Adrenal gland (tissue), 5 donors: Measurements from ENCODE around the gene MACROD2.

Source experiments
- POLR2A ChIP-seq, 2 donors: fragments of 450-650 bp; IDR thresholded peaks; one replicate each; pipeline ENCODE4 v1.6.1; 2017; ENCODE audit warnings: antibody characterized with exemption in 2 of 2, mild to moderate bottlenecking in 2 of 2, moderate library complexity in 1 of 2
- TF ChIP-seq, protein P1 (sequence below), 6 experiments: fragments of 450-650 bp in 4 of 6; fragments of 200-600 bp in 2 of 6; sonication (generic) in 1 of 6; IDR thresholded peaks; 1 replicate in 5 of 6; 2 replicates in 1 of 6; pipeline versions ENCODE4 v1.5.1 to v1.8.0; 2016 to 2021; ENCODE audit warnings: antibody characterized with exemption in 6 of 6, mild to moderate bottlenecking in 2 of 6, moderate library complexity in 1 of 6
- donor health status: DM: no; HTN: no; CAD: no.

DNA sequence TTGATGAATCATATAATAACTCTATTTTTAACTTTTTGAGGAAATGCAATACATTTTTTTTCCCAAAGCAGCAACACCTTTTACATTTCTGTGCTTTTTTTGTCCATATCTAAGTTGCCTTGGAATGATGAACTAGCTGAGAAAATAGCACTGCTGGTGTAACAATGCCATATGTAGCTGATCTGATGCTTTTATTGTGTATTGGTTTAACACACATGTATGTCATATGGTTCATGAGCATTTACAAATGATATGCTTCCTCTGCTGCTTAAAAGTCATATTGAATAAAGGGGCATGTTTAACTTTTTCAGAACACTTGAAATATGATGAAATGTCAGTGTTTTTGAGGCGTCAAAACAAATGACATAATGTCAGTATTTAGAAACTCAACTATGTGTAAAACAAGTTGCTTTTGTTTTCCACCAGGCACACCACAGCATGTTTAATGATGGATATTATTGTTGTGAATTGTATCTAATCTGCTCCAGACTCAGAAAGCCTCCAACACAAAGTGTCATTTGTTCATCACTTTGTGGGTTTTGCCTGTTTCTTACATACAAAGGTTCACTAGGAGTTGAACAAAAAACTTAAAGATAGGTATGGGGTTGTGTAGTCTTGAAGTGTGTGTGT lies 1117.9 kb downstream of the MACROD2 start:
- no peak for TF ChIP-seq POLR2A (IDR thresholded peaks at IDR 0.05)
- TF ChIP-seq, protein P1, sequence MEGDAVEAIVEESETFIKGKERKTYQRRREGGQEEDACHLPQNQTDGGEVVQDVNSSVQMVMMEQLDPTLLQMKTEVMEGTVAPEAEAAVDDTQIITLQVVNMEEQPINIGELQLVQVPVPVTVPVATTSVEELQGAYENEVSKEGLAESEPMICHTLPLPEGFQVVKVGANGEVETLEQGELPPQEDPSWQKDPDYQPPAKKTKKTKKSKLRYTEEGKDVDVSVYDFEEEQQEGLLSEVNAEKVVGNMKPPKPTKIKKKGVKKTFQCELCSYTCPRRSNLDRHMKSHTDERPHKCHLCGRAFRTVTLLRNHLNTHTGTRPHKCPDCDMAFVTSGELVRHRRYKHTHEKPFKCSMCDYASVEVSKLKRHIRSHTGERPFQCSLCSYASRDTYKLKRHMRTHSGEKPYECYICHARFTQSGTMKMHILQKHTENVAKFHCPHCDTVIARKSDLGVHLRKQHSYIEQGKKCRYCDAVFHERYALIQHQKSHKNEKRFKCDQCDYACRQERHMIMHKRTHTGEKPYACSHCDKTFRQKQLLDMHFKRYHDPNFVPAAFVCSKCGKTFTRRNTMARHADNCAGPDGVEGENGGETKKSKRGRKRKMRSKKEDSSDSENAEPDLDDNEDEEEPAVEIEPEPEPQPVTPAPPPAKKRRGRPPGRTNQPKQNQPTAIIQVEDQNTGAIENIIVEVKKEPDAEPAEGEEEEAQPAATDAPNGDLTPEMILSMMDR (IDR thresholded peaks at IDR 0.05): no peak
